Stimulated activated CD8-positive, alpha-beta memory T cell treated with anti-CD3 and anti-CD28 coated beads, Interleukin-4, amount 100 ng/mL, for 24 hours (primary cell): ENCODE measurements around the gene THSD4.
"Not testable (repeated sequence)": the region's sequence is repeated elsewhere in the genome, so short reads cannot be mapped to it uniquely, and the experiment has no call there.

ENCODE experiments used
- DNase-seq: peaks from one replicate; pipeline ENCODE4 v3.0.0-alpha.2; 2020; ENCODE audit warnings: low read depth

The THSD4 gene

GRCh38 chr15:71189718-71190117, 74.4 kb downstream of the THSD4 start:
- DNase-seq: no peak

GRCh38 chr15:71191296-71191695, 76.0 kb downstream of the THSD4 start:
- DNase-seq: no peak

DNA sequence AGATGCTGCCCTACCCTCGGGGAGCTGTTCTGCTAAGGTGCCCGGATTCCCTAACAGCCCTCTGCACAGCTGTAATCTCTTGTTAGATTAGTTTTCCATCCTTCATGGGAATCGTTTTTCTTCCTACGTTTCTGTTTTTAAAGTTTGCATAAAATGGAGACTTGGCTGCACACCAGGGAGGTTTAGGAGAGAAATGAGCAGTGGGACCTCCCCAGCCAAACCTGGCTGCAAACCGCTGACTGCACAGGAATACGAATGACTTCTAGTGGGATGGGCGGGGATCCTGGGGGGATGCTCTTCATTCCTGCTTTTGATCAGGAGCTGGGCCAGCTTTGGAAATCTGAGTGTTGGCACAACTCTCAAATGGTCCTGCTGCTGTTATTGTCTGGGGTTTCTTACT, 77.5 kb downstream of the THSD4 start:
- no peak for DNase-seq

DNA sequence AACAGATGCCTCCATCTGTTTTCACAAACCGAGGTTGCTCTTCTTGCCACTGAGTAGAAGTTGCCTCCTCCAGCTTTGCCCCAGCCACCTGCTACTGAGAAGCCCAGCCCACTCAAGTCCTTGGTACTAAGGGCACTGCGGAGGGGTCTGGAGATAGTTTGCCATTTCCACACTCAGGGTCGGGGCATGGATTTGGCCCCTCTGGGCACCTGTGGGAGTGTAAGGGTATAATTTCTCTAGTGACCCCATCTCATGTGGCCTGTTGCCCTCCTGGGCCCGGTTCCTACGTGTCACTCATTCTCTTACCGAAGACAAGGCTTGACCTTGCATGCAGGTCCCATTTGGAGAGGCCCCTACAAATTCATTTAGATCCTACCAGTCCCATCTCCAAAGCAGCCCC, 79.0 kb downstream of the THSD4 start:
- no peak for DNase-seq

DNA sequence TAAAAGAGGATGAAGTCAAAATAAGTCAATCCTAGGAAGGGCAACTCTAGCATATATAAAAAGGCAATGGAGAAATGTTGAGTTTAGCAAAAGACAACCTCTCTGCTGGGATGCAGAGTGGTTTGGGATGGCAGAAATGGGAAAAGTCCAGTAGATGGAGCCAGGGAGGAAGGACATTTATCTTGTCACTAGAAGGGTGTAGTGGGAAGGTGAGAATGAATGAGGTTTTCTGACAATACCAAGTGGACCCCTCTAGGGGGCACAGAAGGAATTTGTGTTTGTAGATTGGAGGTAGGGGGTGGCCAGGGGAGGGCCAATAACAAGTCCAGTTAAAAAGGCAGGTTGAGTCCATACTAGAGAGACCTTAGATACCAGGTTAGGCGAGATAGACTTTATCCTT, 80.0 kb downstream of the THSD4 start:
- no peak for DNase-seq

- DNase-seq: no peak
Measured at GRCh38 chr15:71197620-71198019, 82.3 kb downstream of the THSD4 start.

- DNase-seq: no peak
Measured at GRCh38 chr15:71198846-71199245, 83.6 kb downstream of the THSD4 start.

DNA sequence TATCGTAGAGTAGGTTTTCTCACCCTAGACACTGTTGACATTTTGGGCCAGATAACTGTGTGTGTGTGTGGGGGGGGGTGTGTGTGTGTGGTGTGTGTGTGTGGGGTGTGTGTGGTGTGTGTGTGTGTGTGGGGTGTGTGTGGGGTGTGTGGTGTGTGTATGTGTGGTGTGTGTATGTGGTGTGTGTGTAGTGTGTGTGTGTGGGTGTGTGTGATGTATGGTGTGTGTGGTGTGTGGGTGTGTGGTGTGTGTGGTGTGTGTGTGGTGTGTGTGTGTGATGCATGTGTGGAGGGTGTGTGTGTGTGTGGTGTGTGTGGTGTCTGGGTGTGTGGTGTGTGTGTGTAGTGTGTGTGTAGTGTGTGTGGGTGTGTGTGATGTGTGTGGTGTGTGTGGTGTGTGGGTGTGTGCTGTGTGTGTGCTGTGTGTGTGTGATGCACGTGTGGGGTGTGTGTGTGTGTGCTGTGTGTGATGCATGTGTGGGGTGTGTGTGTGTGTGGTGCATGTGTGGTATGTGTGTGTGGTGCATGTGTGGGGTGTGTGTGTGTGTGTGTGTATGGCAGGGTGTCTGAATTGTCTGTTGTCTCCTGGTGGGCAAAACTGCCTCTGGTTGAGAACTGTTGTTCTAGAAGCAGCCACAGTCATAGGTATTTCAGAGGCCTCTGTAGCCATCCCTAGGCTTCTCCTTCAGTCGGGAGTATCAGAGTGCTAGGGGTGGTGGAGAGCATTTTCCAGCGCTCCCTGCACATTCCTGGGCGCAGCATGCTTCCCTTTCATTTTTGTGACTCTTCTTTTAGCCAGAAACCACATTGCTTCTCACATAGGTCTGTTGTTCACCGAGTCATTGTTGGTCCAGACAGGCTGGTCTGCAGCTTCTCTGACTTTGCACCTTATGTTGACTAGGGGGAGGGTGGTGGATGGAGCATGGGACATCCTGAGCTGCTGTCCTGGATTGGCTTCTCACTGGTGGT, 84.4 kb downstream of the THSD4 start:
- no peak for DNase-seq

GRCh38 chr15:71201477-71201876, 86.2 kb downstream of the THSD4 start:
- DNase-seq: no peak

DNA sequence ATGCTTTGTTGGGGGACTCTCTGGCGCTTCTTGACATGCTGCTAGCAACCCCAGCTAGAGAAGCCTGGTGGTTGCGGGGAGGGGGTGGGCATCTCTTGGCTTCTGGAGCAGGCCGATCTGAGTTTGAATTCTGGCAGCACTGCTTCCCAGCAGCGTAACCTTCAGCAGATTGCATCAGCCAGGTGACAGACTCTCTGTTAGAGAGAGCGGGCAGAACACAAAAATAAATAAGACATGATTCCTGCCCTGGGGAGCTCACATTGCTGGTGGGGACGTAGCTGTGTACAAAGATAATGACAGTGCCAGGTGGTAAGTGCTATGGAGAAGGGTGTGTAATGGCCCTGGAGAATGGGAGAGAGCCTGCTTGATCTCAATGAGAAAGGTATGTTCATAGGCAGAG, 87.4 kb downstream of the THSD4 start:
- DNase-seq: no peak

- DNase-seq: no peak
Measured at GRCh38 chr15:71203586-71204474, 88.6 kb downstream of the THSD4 start.

DNA sequence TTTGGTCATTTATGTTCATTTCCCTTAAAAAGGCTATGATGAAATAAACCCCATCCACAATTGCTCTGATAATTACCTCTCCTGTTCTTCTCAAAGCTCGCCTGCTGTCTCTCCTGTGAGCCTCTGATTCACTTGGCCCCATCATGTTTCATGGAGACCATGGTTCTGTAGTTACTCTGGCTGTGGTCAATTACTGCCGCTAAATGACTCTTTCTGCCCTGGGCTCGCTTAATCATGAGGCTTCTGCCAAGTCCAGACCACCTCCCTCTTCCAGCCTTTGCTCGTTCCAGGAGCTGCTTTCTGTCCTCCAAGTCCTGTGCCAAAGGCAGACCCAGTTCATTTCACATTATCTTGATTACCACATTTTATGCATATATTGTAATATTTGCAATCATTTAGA, 91.9 kb downstream of the THSD4 start:
- no peak for DNase-seq

DNA sequence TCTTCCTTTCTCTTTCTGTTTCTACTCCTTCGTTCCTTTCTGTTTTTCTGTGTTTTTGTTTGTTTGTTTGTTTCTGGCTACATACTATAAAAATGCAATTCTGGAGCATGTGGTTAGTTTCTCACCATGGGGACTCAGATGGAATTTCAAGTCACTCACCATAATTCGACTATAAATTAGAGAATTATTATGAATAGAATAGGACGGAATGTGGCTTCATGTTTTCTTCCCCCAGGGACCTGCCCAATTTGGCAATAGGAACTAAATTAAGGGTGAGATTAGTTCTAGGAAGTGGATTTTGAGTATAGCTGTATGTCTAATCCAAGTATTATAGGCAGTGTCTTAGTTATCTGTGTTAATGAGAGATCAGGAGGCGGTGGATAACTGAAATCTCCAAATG, 96.9 kb downstream of the THSD4 start:
- DNase-seq: no peak

- DNase-seq: not testable (repeated sequence)
Measured at GRCh38 chr15:71213943-71214342, 98.7 kb downstream of the THSD4 start.

- DNase-seq: no peak
Measured at GRCh38 chr15:71215126-71215894, 100.0 kb downstream of the THSD4 start.

DNA sequence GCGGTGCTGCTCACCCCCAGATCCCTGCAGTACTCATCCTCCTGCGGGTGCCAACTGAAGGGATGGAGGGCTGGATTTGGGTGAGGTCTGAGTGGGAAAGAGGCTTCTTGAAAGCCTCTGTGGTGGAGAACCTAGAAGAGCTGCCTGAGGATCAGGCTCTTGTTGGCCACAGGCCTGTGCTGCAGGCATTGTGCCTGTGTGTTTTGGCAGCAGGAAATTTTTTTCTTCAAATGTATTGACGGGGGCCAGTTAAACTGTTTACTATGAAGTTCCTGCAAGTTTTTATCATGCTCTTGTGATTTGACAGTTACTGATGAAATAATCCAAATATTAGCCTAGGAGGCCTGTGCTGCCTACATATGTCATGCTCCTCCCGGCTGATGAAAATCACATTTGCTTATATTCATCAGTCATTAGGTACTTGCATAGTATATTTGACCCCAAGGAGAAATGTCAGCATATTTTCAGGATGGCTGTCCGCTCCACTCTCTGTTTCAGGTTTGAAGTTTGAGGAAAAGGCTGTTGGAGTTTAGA, 103.1 kb downstream of the THSD4 start:
- no peak for DNase-seq

GRCh38 chr15:71219101-71219500, 103.8 kb downstream of the THSD4 start:
- DNase-seq: no peak

DNA sequence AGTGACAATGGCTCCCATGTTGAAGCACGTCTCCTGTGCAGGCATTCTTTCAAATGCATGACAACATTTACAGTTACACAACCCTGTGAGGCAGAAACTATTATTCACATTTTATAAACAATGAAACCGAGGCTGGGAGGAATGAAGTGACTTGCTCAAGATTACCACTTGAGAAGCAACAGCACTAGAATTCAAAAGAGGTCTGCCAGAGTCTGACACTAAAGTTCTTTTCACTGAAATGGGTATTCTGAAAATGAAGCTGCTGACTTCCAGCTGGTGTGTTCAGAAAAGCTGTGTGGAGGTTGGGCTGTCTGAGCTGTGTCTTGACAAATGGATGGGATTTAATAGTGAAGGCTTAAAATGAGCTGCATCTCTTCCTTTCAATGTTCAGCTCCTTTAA, 104.4 kb downstream of the THSD4 start:
- DNase-seq: no peak

- no peak for DNase-seq
Measured at GRCh38 chr15:71220828-71221227, 105.6 kb downstream of the THSD4 start.

DNA sequence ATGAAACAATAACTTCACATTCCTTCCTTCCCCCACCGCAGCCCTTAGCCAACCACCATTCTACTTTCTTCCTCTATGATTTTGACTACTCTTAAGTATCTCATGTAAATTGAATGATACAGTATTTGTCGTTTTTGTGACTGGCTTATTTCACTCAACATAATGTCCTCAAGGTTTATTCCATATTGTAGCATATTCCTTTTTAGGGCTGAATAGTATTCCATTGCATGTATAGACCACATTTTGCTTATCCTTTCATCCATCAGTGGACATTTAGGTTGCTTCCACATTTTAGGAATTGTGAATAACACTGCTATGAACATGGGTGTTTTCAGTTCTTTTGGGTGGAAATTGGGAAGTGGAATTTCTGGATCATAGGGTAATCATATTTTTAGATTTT, 106.1 kb downstream of the THSD4 start:
- no peak for DNase-seq

DNA sequence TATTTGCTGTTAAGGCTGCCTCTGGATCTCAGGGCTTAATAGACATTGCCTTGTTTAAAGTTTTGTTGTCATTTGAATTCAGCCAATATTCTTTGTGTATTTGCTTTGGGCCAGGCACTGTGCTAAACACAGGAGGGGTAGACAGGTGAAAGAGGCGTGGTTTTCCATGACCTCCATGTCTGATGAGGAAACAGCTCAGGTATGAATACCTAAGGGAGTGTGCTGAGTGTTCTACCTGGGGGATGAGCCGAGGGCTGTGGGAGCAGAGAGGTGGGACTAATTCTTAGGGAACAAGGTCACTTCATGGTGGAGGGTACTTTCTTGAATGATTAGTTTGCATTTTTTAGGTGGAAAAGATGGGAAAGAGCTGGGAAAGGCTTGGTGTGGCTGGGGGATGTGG, 108.2 kb downstream of the THSD4 start:
- DNase-seq: no peak

DNA sequence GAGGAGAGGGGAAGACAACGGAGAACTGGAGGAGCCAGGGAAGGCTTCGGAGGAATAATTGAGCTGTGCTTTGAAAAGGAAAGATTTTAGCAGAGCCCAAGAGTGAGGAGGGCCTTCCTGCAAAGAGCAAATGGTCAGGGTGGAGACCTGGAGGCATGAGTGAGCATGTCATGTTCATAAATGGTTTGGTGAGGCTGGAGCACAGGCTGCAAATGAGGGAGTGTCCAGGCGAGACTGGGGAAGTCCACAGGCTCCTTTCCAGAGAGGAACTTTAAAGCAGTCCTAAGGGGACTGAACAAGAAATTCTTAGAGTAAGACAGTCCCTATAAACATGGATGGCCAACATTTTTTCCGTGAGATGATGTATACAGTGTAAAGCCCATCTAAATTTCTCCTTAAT, 108.8 kb downstream of the THSD4 start:
- no peak for DNase-seq
